Mucosa of descending colon (tissue), 3 donors: ENCODE results near the gene ETF1. TPM values are rescaled to one million over a fixed set of nuclear protein-coding genes. Genes with fewer than 3 reads are reported as not detected.

Experiments used
- ATAC-seq: fragments of 200-7000 bp; cut with Tn5 transposase; one replicate; pipeline ENCODE4 v1.9.1; 2020; ENCODE audit warnings: mild to moderate bottlenecking, moderate library complexity
- DNase-seq, 3 donors: peaks; one replicate each; pipeline ENCODE4 v3.0.0-alpha.2; 2020
- H3K36me3 ChIP-seq: fragments of 200-600 bp; one replicate; pipeline ENCODE4 v1.8.0; 2021; ENCODE audit warnings: low read depth, mild to moderate bottlenecking
- H3K4me1 ChIP-seq: fragments of 200-600 bp; one replicate; pipeline ENCODE4 v1.8.0; 2021; ENCODE audit warnings: low read depth, mild to moderate bottlenecking
- H3K4me3 ChIP-seq: fragments of 200-600 bp; one replicate; pipeline ENCODE4 v1.8.0; 2021; ENCODE audit warnings: mild to moderate bottlenecking
- H3K9me3 ChIP-seq: fragments of 200-600 bp; one replicate; pipeline ENCODE4 v1.8.0; 2021; ENCODE audit warnings: mild to moderate bottlenecking
- CTCF ChIP-seq: fragments of 200-600 bp; IDR thresholded peaks from one replicate; pipeline ENCODE4 v1.8.0; 2022; ENCODE audit warnings: antibody characterized with exemption, mild to moderate bottlenecking
- intact Hi-C, 2 donors: fragments of 100-400 bp; cut with DNase I in 1 of 2; cut with micrococcal nuclease in 1 of 2; formaldehyde crosslinking; loops; one replicate each; pipeline versions ENCODE4 v1.11.0 to v1.11.1; 2022; cut with DNase I, micrococcal nuclease
- total RNA-seq, 3 donors: library from RNA; stranded (reverse); fragmentation: NEBNext Ultra II Directional in 2 of 3; extraction: Animal tissue kit (Norgen Biotek cat#: 25700) in 2 of 3; gene quantifications; one replicate each; pipeline versions ENCODE4 v1.2.1 to v1.2.4, GENCODE V29; 2021 to 2023
- donor health status: DM: no; HTN: no; CAD: no; lungs with moderate emphysema.
- donor health status: DM: no; HTN: no; CAD: no.
- donor health status: DM: no; HTN: yes; CAD: no.

Gene ETF1
- total RNA-seq, 3 donors from 2014 or later: 66.5 to 114 (median 85.7) TPM

GRCh38 chr5:138502521-138502920 is 40.5 kb downstream of the ETF1 start:
- no peaks in the 10 kb centered on the region for H3K4me1 ChIP-seq
- DNase-seq (no peak), ATAC-seq (no peak)
- intact Hi-C loops: loop anchor here (5.0 to 10.0 kb wide), 2 partner anchors 48 to 50 kb away; no protein-coding TSS in a partner anchor
- no peaks in the 10 kb centered on the region for H3K9me3 ChIP-seq
- TF ChIP-seq CTCF: no peak
- no peaks in the 10 kb centered on the region for H3K36me3 ChIP-seq
- H3K4me3 ChIP-seq: no peak overlapping the region

DNA sequence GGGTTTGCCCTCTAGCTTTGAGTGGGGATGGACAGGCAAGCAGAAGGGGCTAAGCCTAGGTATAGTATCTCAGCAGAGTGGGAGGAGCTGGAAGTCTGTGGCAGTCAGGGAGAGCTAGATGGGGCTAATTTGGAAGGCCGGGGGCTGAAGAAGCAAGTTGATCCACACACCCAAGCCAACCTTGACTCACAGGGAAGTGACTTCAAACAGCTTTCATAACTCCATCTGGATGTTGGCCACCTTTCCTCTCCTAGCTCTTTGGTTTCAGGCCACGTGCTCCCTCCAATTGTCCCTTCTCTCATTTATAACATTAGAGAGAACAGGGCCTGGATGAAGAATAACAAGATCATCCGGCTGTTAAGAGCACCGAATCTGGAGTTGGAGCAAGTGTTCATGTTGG is 40.9 kb downstream of the ETF1 start:
- no peak for TF ChIP-seq CTCF
- Histone ChIP-seq H3K36me3 (no peaks in the 10 kb centered on the region), H3K4me3 (no peak overlapping the region), H3K4me1 (no peaks in the 10 kb centered on the region), H3K9me3 (no peaks in the 10 kb centered on the region)
- DNase-seq: no peak
- intact Hi-C loops: loop anchor here (5.0 to 10.0 kb wide), 2 partner anchors 47 to 50 kb away; no protein-coding TSS in a partner anchor
- ATAC-seq: no peak

- no peak for DNase-seq
- Histone ChIP-seq H3K9me3 (no peaks in the 10 kb centered on the region), H3K4me1 (no peaks in the 10 kb centered on the region), H3K4me3 (no peak overlapping the region), H3K36me3 (no peaks in the 10 kb centered on the region)
- ATAC-seq: no peak
- no peak for TF ChIP-seq CTCF
- intact Hi-C loops: no loop called here
These were observed 44.7 kb downstream of the ETF1 start for GRCh38 chr5:138498376-138498775.

- no peaks in the 10 kb centered on the region for H3K36me3 ChIP-seq
- H3K4me3 ChIP-seq: no peak overlapping the region
- no peaks in the 10 kb centered on the region for H3K9me3 ChIP-seq
- H3K4me1 ChIP-seq: peaks cover 16% of the 10 kb centered on the region
- no peak for TF ChIP-seq CTCF
- intact Hi-C loops: no loop called here
- ATAC-seq: no peak
- no peak for DNase-seq
These were observed 47.7 kb downstream of the ETF1 start for GRCh38 chr5:138495351-138495750.

GRCh38 chr5:138492560-138493045 is 50.4 kb downstream of the ETF1 start:
- intact Hi-C loops: no loop called here
- DNase-seq (no peak), ATAC-seq (no peak)
- Histone ChIP-seq H3K4me1 (peaks cover 16% of the 10 kb centered on the region), H3K36me3 (no peaks in the 10 kb centered on the region), H3K4me3 (no peak overlapping the region), H3K9me3 (no peaks in the 10 kb centered on the region)
- no peak for TF ChIP-seq CTCF
